ENCODE measurements around the gene NTF3. TPM values are rescaled to one million over a fixed set of nuclear protein-coding genes. Genes with fewer than 3 reads are reported as not detected.

Gene NTF3
- total and polyA plus RNA-seq, 2 of the 8 experiments (the other 6 are each of a cell fraction or from before 2014, with no cell fraction given): 1.4 to 2.3 TPM

DNA sequence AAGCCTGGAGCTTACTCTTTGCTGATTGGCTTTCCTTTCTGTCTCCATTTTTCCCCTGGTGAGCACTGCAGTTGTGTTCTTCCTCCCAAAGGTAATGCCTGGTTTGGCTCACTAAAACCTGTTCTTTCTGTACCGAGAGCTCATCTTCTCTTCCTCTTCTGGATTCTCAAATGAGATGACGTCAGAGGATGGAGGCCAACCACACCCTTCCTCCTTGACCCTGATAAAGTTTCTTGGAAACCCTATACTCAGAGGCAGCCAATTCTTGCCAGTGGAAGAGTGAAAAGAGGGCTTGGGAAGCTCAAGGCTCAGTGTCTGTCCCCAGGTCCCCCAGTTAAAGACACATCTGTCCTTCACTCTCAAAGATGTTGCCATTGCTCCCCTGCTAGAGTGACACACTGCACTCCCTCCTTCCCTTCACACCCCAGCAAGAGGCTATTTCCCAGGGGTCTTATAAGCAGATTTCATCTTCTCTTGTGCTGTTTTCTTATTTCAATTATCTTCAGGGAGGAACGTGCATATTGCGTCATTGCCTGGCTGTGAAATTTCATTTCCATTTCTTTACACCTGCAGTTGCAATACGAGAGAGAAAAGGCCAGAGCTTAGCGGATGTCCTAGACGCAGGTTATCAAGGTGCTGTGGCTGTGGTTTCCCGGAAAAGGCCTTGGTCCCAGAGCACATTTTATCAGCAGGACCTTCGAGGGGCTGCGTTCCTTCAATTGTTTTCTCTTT is 27.3 kb downstream of the NTF3 start:
- peaks cover 0 to 5% (median under 1%) of the 10 kb centered on the region in 4 experiments; a peak in 3 of 7 replicates for H3K4me1 ChIP-seq (replicated peaks in 1 of 4; ENCODE audit: control insufficient read depth in 3 of 4, insufficient read depth in 4 of 4, low read length in 3 of 4)
- H2BK20ac ChIP-seq (ENCODE audit: low read length): no peak overlapping the region
- H3K56ac ChIP-seq (replicated peaks; ENCODE audit: insufficient read length, low read depth, low read length): no peak overlapping the region
- ChIA-PET CTCF (ENCODE audit: partially characterized antibody) (interaction anchor here (0.9 to 1.4 kb wide), 7 partner anchors 10 to 265 kb away, joined by 3 read pairs; no protein-coding TSS in a partner anchor), POLR2A (ENCODE audit: partially characterized antibody) (no interaction called here)
- H3K27me3 ChIP-seq (replicated peaks in 1 of 4; ENCODE audit: control insufficient read depth in 3 of 4, extremely low read depth in 1 of 4, insufficient read depth in 3 of 4, low read length in 3 of 4): no peaks in the 10 kb centered on the region
- no peak overlapping the region for H4K91ac ChIP-seq (replicated peaks; ENCODE audit: insufficient read length, low read length)
- H4K8ac ChIP-seq (ENCODE audit: extremely low read depth, insufficient read depth, low read length): no peak overlapping the region
- no peak overlapping the region for H3K4me2 ChIP-seq (ENCODE audit: insufficient read depth in 1 of 2, low read depth in 2 of 2, low read length in 2 of 2)
- no peak overlapping the region for H3K27ac ChIP-seq (ENCODE audit: low read depth, low read length)
- no peaks in the 10 kb centered on the region for H3K9me3 ChIP-seq (ENCODE audit: insufficient read depth in 2 of 2, low read depth in 1 of 2, low read length in 1 of 2)
- no peak overlapping the region for H3K14ac ChIP-seq (ENCODE audit: insufficient read length)
- no peak overlapping the region for H3K9ac ChIP-seq (replicated peaks in 1 of 4; ENCODE audit: extremely low read depth in 1 of 4, low read depth in 3 of 4, low read length in 3 of 4)
- no peak overlapping the region for H3K23ac ChIP-seq (ENCODE audit: insufficient read length)
- no peaks in the 10 kb centered on the region for H3K79me2 ChIP-seq (ENCODE audit: control insufficient read depth in 1 of 2, insufficient read depth in 2 of 2, low read length in 2 of 2)
- no peak overlapping the region for H4K5ac ChIP-seq (ENCODE audit: insufficient read length, low read depth, low read length)
- H2BK15ac ChIP-seq (ENCODE audit: low read length): no peak overlapping the region
- no peak overlapping the region for H3K4ac ChIP-seq (replicated peaks; ENCODE audit: insufficient read length, low read depth, low read length)
- 95% methylated on average over 10 of the region's 10 CpGs; no CpG with 5 or more reads in 1 of the 2 experiments for WGBS, 2 experiments (ENCODE audit: extremely low coverage in 1 of 2, insufficient coverage in 1 of 2, insufficient read length in 1 of 2, insufficient replicate concordance in 2 of 2, low coverage in 1 of 2, low lambda C conversion rate in 2 of 2, missing lambda C conversion rate in 1 of 2)
- H2BK120ac ChIP-seq (replicated peaks; ENCODE audit: low read depth, low read length): no peak overlapping the region
- H2AK5ac ChIP-seq (ENCODE audit: low read depth, low read length): no peak overlapping the region
- no peak overlapping the region for H3K18ac ChIP-seq (ENCODE audit: extremely low read depth, low read length)
- FAIRE-seq: no peak
- TF ChIP-seq CEBPB (IDR thresholded peaks at IDR 0.05; ENCODE audit: low read depth, low read length) (peak; percentile 28; the same call in 1 of the 2 replicates), SIRT6 (IDR thresholded peaks at IDR 0.05; ENCODE audit: low read length) (no peak)
- no peak overlapping the region for H2BK5ac ChIP-seq (ENCODE audit: low read depth, low read length)
- H3K23me2 ChIP-seq (ENCODE audit: low read depth, low read length): no peaks in the 10 kb centered on the region
- no peak overlapping the region for H2BK12ac ChIP-seq (ENCODE audit: low read depth, low read length)
- no peak for DNase-seq (ENCODE audit: low read depth in 1 of 2, low spot score in 2 of 2)
- no peaks in the 10 kb centered on the region for H4K20me1 ChIP-seq (replicated peaks in 1 of 2; ENCODE audit: control insufficient read depth in 1 of 2, insufficient read depth in 2 of 2, low read length in 2 of 2)
- H3K79me1 ChIP-seq (ENCODE audit: low read depth, low read length): no peaks in the 10 kb centered on the region; the same call in 1 of the 2 replicates
- H3K36me3 ChIP-seq (ENCODE audit: control insufficient read depth in 2 of 4, insufficient read depth in 4 of 4, low read length in 3 of 4): no peaks in the 10 kb centered on the region
- H3K4me3 ChIP-seq (ENCODE audit: extremely low read depth in 1 of 4, insufficient read depth in 2 of 4, low read depth in 3 of 4, low read length in 4 of 4): no peak overlapping the region
- no peak overlapping the region for H2AFZ ChIP-seq (ENCODE audit: low read length)
